NB4 (cell line): ENCODE results near the gene SPATA3.

Experiments
- TF ChIP-seq, protein P1 (sequence below): IDR thresholded peaks from one replicate; pipeline ENCODE4 v1.5.1; 2012; ENCODE audit warnings: low read depth, low read length
- TF ChIP-seq, protein P2 (sequence below): IDR thresholded peaks from 2 replicates; pipeline ENCODE4 v1.6.1; 2011; ENCODE audit warnings: low read depth, low read length

DNA sequence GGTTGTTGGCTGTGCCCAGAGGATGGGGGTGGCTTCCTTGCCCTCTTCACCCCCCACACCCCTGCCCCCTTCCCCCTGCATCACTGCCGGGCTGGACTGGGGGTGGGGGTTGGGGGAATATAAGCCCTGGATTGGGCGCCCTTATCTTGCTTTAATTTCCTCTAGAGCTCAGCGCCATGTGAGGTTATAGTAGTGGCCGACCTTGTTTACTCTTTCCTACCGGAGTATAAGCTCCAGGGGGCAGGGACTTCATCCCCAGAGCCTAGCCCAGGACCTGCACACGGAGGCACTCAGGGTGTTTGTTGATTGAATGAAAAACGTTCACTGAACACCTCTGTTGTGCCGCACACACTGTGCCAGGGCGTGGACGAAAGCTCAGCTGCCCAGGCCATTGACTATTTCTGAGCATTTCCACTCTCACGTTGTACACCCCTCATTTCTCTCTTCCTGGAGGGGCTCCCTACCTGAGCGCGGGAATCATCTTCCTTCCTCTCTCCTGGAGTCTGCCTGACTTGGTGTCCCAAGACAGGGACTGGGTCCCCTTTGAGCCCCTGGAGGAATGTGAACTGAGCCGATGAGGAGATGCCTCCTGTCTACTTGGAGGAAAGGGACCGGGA is 9.3 kb upstream of the SPATA3 start:
- TF ChIP-seq, protein P1, sequence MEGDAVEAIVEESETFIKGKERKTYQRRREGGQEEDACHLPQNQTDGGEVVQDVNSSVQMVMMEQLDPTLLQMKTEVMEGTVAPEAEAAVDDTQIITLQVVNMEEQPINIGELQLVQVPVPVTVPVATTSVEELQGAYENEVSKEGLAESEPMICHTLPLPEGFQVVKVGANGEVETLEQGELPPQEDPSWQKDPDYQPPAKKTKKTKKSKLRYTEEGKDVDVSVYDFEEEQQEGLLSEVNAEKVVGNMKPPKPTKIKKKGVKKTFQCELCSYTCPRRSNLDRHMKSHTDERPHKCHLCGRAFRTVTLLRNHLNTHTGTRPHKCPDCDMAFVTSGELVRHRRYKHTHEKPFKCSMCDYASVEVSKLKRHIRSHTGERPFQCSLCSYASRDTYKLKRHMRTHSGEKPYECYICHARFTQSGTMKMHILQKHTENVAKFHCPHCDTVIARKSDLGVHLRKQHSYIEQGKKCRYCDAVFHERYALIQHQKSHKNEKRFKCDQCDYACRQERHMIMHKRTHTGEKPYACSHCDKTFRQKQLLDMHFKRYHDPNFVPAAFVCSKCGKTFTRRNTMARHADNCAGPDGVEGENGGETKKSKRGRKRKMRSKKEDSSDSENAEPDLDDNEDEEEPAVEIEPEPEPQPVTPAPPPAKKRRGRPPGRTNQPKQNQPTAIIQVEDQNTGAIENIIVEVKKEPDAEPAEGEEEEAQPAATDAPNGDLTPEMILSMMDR: no peak
- TF ChIP-seq, protein P2, sequence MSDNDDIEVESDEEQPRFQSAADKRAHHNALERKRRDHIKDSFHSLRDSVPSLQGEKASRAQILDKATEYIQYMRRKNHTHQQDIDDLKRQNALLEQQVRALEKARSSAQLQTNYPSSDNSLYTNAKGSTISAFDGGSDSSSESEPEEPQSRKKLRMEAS: no peak
